Measurements from ENCODE around the gene LAMA5.
"Not testable (repeated sequence)": the region's sequence is repeated elsewhere in the genome, so short reads cannot be mapped to it uniquely, and the experiment has no call there.

LAMA5 gene

GRCh38 chr20:62377064-62377461 lies 10.0 kb upstream of the LAMA5 start:
- in situ Hi-C loops (cut with MboI; ENCODE audit: low pct_unique_long_range_greater_than_20kb, low sequenced_read_pairs), result loop anchor here (25.0 kb wide), 1 partner anchor 365 kb away; no protein-coding TSS in a partner anchor

GRCh38 chr20:62376112-62377063 lies 9.3 kb upstream of the LAMA5 start:
- in situ Hi-C loops (cut with MboI; ENCODE audit: low pct_unique_long_range_greater_than_20kb, low sequenced_read_pairs), result loop anchor here (25.0 kb wide), 1 partner anchor 364 kb away; no protein-coding TSS in a partner anchor
- no peak for DNase-seq

More at GRCh38 chr20:62377064-62377461, 10.0 kb upstream of the LAMA5 start:
- no peak for DNase-seq

GRCh38 chr20:62374331-62375152 lies 7.4 kb upstream of the LAMA5 start:
- in situ Hi-C loops (cut with MboI; ENCODE audit: low pct_unique_long_range_greater_than_20kb, low sequenced_read_pairs), result loop anchor here (25.0 kb wide), 1 partner anchor 362 kb away; no protein-coding TSS in a partner anchor

GRCh38 chr20:62373631-62374179 lies 6.6 kb upstream of the LAMA5 start:
- in situ Hi-C loops (cut with MboI; ENCODE audit: low pct_unique_long_range_greater_than_20kb, low sequenced_read_pairs); DNase-seq: not testable (repeated sequence)

More at GRCh38 chr20:62374331-62375152, 7.4 kb upstream of the LAMA5 start:
- peak; percentile 30 for DNase-seq

GRCh38 chr20:62372042-62372993 lies 5.2 kb upstream of the LAMA5 start:
- no peak for DNase-seq
- in situ Hi-C loops (cut with MboI; ENCODE audit: low pct_unique_long_range_greater_than_20kb, low sequenced_read_pairs), result no loop called here

GRCh38 chr20:62371588-62372041 lies 4.5 kb upstream of the LAMA5 start:
- in situ Hi-C loops (cut with MboI; ENCODE audit: low pct_unique_long_range_greater_than_20kb, low sequenced_read_pairs), result no loop called here

GRCh38 chr20:62370807-62371587 lies 3.9 kb upstream of the LAMA5 start:
- no peak for DNase-seq
- in situ Hi-C loops (cut with MboI; ENCODE audit: low pct_unique_long_range_greater_than_20kb, low sequenced_read_pairs), result no loop called here

More at GRCh38 chr20:62371588-62372041, 4.5 kb upstream of the LAMA5 start:
- DNase-seq, result no peak

GRCh38 chr20:62370115-62370806 lies 3.1 kb upstream of the LAMA5 start:
- in situ Hi-C loops (cut with MboI; ENCODE audit: low pct_unique_long_range_greater_than_20kb, low sequenced_read_pairs), result no loop called here
- no peak for DNase-seq

- DNase-seq, result no peak
- in situ Hi-C loops (cut with MboI; ENCODE audit: low pct_unique_long_range_greater_than_20kb, low sequenced_read_pairs), result no loop called here
Measured at GRCh38 chr20:62369815-62370114, 2.7 kb upstream of the LAMA5 start.

GRCh38 chr20:62368976-62369814 lies 2.1 kb upstream of the LAMA5 start:
- no peak for DNase-seq
- in situ Hi-C loops (cut with MboI; ENCODE audit: low pct_unique_long_range_greater_than_20kb, low sequenced_read_pairs), result no loop called here

- no peak for DNase-seq
- in situ Hi-C loops (cut with MboI; ENCODE audit: low pct_unique_long_range_greater_than_20kb, low sequenced_read_pairs), result no loop called here
Measured at GRCh38 chr20:62368392-62368975, 1.4 kb upstream of the LAMA5 start.

- DNase-seq, result no peak
- in situ Hi-C loops (cut with MboI; ENCODE audit: low pct_unique_long_range_greater_than_20kb, low sequenced_read_pairs), result no loop called here
Measured at GRCh38 chr20:62367633-62368391, 700 bp upstream of the LAMA5 start.

GRCh38 chr20:62366370-62367135 lies 559 bp downstream of the LAMA5 start:
- DNase-seq, result peak; percentile 28
- in situ Hi-C loops (cut with MboI; ENCODE audit: low pct_unique_long_range_greater_than_20kb, low sequenced_read_pairs), result no loop called here

GRCh38 chr20:62365814-62366369 lies 1.2 kb downstream of the LAMA5 start:
- DNase-seq, result peak; percentile 50
- in situ Hi-C loops (cut with MboI; ENCODE audit: low pct_unique_long_range_greater_than_20kb, low sequenced_read_pairs), result no loop called here
